Spleen (tissue), 11 donors: Measurements from ENCODE around the gene RNF123. TPM values are rescaled to one million over a fixed set of nuclear protein-coding genes. Genes with fewer than 3 reads are reported as not detected.

Experiments used
- DNase-seq: peaks from one replicate; pipeline ENCODE4 v3.0.0-alpha.2; 2020
- H3K27ac ChIP-seq, 8 donors: fragments of 200-600 bp; sonication (generic) in 7 of 8; 1 replicate in 4 of 8; 2 replicates in 4 of 8; pipeline versions ENCODE4 v1.5.0 to v1.8.0; 2016 to 2021; ENCODE audit warnings: inconsistent platforms in 4 of 8, mild to moderate bottlenecking in 4 of 8, moderate library complexity in 1 of 8
- H3K27me3 ChIP-seq, 7 donors: fragments of 200-600 bp; sonication (generic) in 6 of 7; replicated peaks in 1 of 7; 1 replicate in 4 of 7; 2 replicates in 3 of 7; pipeline versions ENCODE4 v1.5.0 to v1.8.0; 2016 to 2021; ENCODE audit warnings: inconsistent platforms in 3 of 7, mild to moderate bottlenecking in 1 of 7
- H3K36me3 ChIP-seq, 6 donors: fragments of 200-600 bp; sonication (generic) in 5 of 6; 1 replicate in 4 of 6; 2 replicates in 2 of 6; pipeline versions ENCODE4 v1.5.0 to v1.8.0; 2016 to 2021; ENCODE audit warnings: inconsistent platforms in 2 of 6
- H3K4me1 ChIP-seq, 6 donors: fragments of 200-600 bp; sonication (generic) in 5 of 6; 1 replicate in 3 of 6; 2 replicates in 3 of 6; pipeline versions ENCODE4 v1.5.0 to v1.8.0; 2016 to 2021; ENCODE audit warnings: inconsistent platforms in 3 of 6
- H3K4me3 ChIP-seq, 8 donors: fragments of 200-600 bp; sonication (generic) in 7 of 8; 1 replicate in 4 of 8; 2 replicates in 4 of 8; pipeline versions ENCODE4 v1.5.0 to v1.8.0; 2016 to 2021; ENCODE audit warnings: inconsistent platforms in 4 of 8, mild to moderate bottlenecking in 4 of 8, moderate library complexity in 2 of 8
- H3K9me3 ChIP-seq, 8 donors: fragments of 200-600 bp; sonication (generic) in 7 of 8; 1 replicate in 4 of 8; 2 replicates in 4 of 8; pipeline versions ENCODE4 v1.5.0 to v1.8.0; 2016 to 2021; ENCODE audit warnings: inconsistent platforms in 4 of 8
- CTCF ChIP-seq, 11 experiments: fragments of 200-600 bp in 7 of 11; fragments of 450-650 bp in 4 of 11; sonication (generic) in 4 of 11; IDR thresholded peaks in 8 of 11; conservative IDR thresholded peaks in 3 of 11; 1 replicate in 7 of 11; 2 replicates in 4 of 11; pipeline versions ENCODE4 v1.4.0 to v1.8.0; 2016 to 2021; ENCODE audit warnings: antibody characterized with exemption in 11 of 11, inconsistent platforms in 4 of 11, mild to moderate bottlenecking in 1 of 11
- POLR2A ChIP-seq, 3 donors: fragments of 450-650 bp; IDR thresholded peaks; one replicate each; pipeline ENCODE4 v1.5.1; 2017; ENCODE audit warnings: antibody characterized with exemption in 3 of 3, mild to moderate bottlenecking in 1 of 3
- POLR2AphosphoS5 ChIP-seq, 3 donors: sonication (generic); formaldehyde crosslinking; IDR thresholded peaks; one replicate each; pipeline ENCODE4 v1.5.1; 2017; ENCODE audit warnings: antibody characterized with exemption in 3 of 3
- WGBS, 5 donors: extraction: QIAGEN DNeasy Blood & Tissue Kit in 3 of 5; methylation state at CpG; one replicate each; pipeline versions ENCODE4 v1.1.5 to v1.1.7; 2013 to 2018; 5-methylcytosine and 5-hydroxymethylcytosine counted together
- intact Hi-C: fragments of 100-400 bp; cut with DNase I; formaldehyde crosslinking; loops from one replicate; pipeline ENCODE4 v1.15.0; 2023; ENCODE audit warnings: low total_unique reads
- polyA plus RNA-seq, 3 donors: library from polyadenylated mRNA; stranded (reverse); fragments of 200-250 nt; gene quantifications; one replicate each; pipeline ENCODE4 v1.2.1, GENCODE V29; 2013
- total RNA-seq, 7 donors: library from RNA; depleted of rRNA in 3 of 7; stranded (reverse); fragments of >200 nt in 3 of 7; fragmentation: NEBNext Ultra II Directional in 4 of 7; extraction: Animal tissue kit (Norgen Biotek cat#: 25700) in 4 of 7; gene quantifications; one replicate each; pipeline versions ENCODE4 v1.1.0 to v1.2.1, GENCODE V29; 2016 to 2021
- donor health status: healthy with polysubstance abuse.
- donor health status: DM: no; HTN: no; CAD: no; lungs with moderate emphysema.
- donor health status: DM: no; HTN: no; CAD: no.
- donor health status: Bipolar disorder and iron deficiency.
- donor health status: healthy.
- donor health status: DM: no; HTN: no; CAD: no.
- donor health status: DM: yes; HTN: yes; CAD: no.

The RNF123 gene
- total and polyA plus RNA-seq, 10 donors = 11.6 to 57.5 (median 37.9) TPM

DNA sequence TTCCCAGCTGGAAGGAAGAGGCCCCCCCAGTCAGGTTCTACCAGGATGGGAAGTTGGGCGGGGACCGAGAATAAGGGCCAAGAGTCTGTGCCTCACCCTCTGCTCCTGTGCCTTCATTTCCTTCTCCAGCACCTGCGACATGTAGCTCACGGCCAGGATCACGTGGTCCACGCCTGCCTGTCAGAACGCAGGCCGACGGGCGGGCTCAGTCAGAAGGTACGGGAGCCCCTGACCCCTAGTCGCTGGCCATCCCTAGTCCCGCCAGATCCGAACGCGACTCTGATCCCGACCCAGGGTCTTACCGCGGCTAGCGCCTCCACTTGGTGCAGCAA, 33.9 kb downstream of the RNF123 start:
- Histone ChIP-seq H3K9me3 (no peaks in the 10 kb centered on the region), H3K4me3 (peak overlapping the region; percentile 87 to 100 (median 92)), H3K4me1 (peaks cover 26 to 78% (median 45%) of the 10 kb centered on the region in 6 donors), H3K36me3 (peaks cover 4 to 62% (median 40%) of the 10 kb centered on the region in 6 donors), H3K27me3 (no peaks in the 10 kb centered on the region), H3K27ac (peak overlapping the region; percentile 79 to 98 (median 94))
- WGBS, 5 donors = 0 to 1% (median 0%) methylated on average over 2 to 20 of the region's 20 CpGs
- intact Hi-C loops = no loop called here
- no peak for TF ChIP-seq POLR2AphosphoS5 (IDR thresholded peaks at IDR 0.05)
- TF ChIP-seq POLR2A (IDR thresholded peaks at IDR 0.05) = no peak
- TF ChIP-seq CTCF (IDR thresholded peaks at IDR 0.05 in 8 of 11, conservative IDR thresholded peaks at IDR 0.05 in 3 of 11) = no peak
- DNase-seq = peak; percentile 93

DNA sequence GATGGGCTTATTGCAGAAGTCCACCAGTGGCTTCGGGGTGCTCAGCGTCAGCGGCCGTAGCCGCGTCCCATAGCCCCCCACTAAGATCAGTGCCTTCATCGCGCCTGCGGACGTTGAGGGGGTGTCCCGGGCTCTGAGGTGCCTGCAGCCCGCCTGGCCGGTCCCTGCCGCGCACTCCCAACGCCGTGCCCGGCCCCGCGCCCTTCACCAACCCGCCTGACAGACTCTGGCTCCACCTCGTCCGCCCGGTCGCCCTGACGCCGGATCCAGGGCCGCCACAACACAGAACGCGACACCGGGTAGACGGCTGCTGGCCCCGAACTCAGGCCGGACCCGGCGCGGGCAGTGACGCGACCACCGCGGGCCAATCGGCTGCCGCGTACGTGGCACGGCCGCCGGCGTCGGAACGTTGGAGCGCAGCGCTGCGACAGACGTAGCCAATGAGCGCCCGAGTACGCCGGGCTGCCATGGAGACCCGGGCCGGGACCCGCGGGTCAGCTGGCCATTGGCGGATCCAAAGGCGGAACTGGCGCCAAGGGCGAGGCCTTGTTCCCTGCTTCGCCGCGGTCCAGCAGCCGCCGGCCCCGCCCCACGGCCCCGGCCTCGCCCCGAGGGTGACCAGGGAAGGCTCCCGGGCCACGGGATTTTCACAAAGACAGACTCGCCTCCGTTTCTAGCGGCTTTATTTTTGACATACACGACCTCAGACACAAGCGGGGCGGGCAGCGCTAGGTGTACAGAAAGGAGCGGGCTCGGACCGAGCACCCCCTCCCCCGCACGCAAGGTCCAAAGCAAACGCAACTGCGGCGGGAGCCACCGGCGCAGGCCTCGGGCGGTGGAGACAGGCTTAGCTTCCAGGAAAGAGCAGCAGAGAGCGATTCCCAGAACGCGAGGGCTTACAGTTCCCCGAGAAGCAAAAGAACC, 34.5 kb downstream of the RNF123 start, which contains the start of gene GMPPB:
Gene GMPPB (minus strand): TSS at position 324 of the 924 bp plus-strand sequence. CDS start 225 bp downstream, at position 99.
- intact Hi-C loops = no loop called here
- peak in 2 of 11 experiments; percentile 19 to 30 for TF ChIP-seq CTCF (IDR thresholded peaks at IDR 0.05 in 8 of 11, conservative IDR thresholded peaks at IDR 0.05 in 3 of 11)
- peak; percentile 95 to 98 (median 95) for TF ChIP-seq POLR2AphosphoS5 (IDR thresholded peaks at IDR 0.05)
- peak in 1 of 3 donors; percentile 17 for TF ChIP-seq POLR2A (IDR thresholded peaks at IDR 0.05)
- WGBS, 5 donors = 0 to 1% (median 0%) methylated on average over 34 to 102 of the region's 102 CpGs
- no peaks in the 10 kb centered on the region for H3K27me3 ChIP-seq
- peaks cover 21 to 72% (median 39%) of the 10 kb centered on the region in 6 donors for H3K4me1 ChIP-seq
- H3K4me3 ChIP-seq = peak within 1 kb of the TSS; percentile 87 to 100 (median 92)
- H3K27ac ChIP-seq = peak within 1 kb of the TSS; percentile 79 to 98 (median 94)
- H3K9me3 ChIP-seq = no peaks in the 10 kb centered on the region
- peak; percentile 99 for DNase-seq
- H3K36me3 ChIP-seq = peaks cover 4 to 68% (median 41%) of the 10 kb centered on the region in 6 donors

- no peaks in the 10 kb centered on the region for H3K27me3 ChIP-seq
- WGBS, 5 donors = 15 to 36% (median 18%) methylated on average over 5 to 6 of the region's 6 CpGs
- no peak for TF ChIP-seq CTCF (IDR thresholded peaks at IDR 0.05 in 8 of 11, conservative IDR thresholded peaks at IDR 0.05 in 3 of 11)
- no peak for TF ChIP-seq POLR2A (IDR thresholded peaks at IDR 0.05)
- no peak for TF ChIP-seq POLR2AphosphoS5 (IDR thresholded peaks at IDR 0.05)
- peak overlapping the region; percentile 87 to 100 (median 92) for H3K4me3 ChIP-seq
- no peaks in the 10 kb centered on the region for H3K9me3 ChIP-seq
- intact Hi-C loops = no loop called here
- peak; percentile 86 for DNase-seq
- peaks cover 4 to 75% (median 42%) of the 10 kb centered on the region in 6 donors for H3K36me3 ChIP-seq
- peaks cover 19 to 65% (median 34%) of the 10 kb centered on the region in 6 donors for H3K4me1 ChIP-seq
- peak overlapping the region; percentile 79 to 98 (median 94) for H3K27ac ChIP-seq
Measured at GRCh38 chr3:49724586-49724985, 35.2 kb downstream of the RNF123 start.
